SKM-1 treated with dmso at 0.1 percent for 144 hours (cell line): ENCODE measurements around the gene MAN2C1.
"Not testable (repeated sequence)": the region's sequence is repeated elsewhere in the genome, so short reads cannot be mapped to it uniquely, and the experiment has no call there.

Source experiments
- DNase-seq: peaks from one replicate; lab custom pipeline; 2025; ENCODE audit not compliant: unreplicated experiment; lab: John Stamatoyannopoulos, UW

MAN2C1 gene

GRCh38 chr15:75347222-75348033 lies 21.0 kb downstream of the MAN2C1 start:
- DNase-seq, result no peak

GRCh38 chr15:75346796-75347221 lies 21.6 kb downstream of the MAN2C1 start, which contains the start of gene NEIL1:
Gene NEIL1, plus strand, starts transcription at chr15:75347039. Its CDS starts 1,867 bp downstream, at chr15:75348906.
- DNase-seq, result no peak

- DNase-seq, result not testable (repeated sequence)
These were observed 24.5 kb downstream of the MAN2C1 start for GRCh38 chr15:75343953-75344352.

- DNase-seq, result no peak
These were observed 26.2 kb downstream of the MAN2C1 start for GRCh38 chr15:75342221-75342620.

GRCh38 chr15:75339531-75340240 lies 28.7 kb downstream of the MAN2C1 start:
- DNase-seq, result no peak

GRCh38 chr15:75338661-75339240 lies 29.7 kb downstream of the MAN2C1 start:
- no peak for DNase-seq

- DNase-seq, result peak; percentile 78
These were observed 32.6 kb downstream of the MAN2C1 start, which contains the start of gene COMMD4 for GRCh38 chr15:75335705-75336355. Gene COMMD4, plus strand, starts transcription at chr15:75336063. Its CDS starts 27 bp downstream, at chr15:75336090.

GRCh38 chr15:75335313-75335704 lies 33.1 kb downstream of the MAN2C1 start:
- DNase-seq, result no peak

- DNase-seq, result not testable (repeated sequence)
These were observed 34.6 kb downstream of the MAN2C1 start for GRCh38 chr15:75333654-75334419.

GRCh38 chr15:75332093-75332492 lies 36.3 kb downstream of the MAN2C1 start:
- DNase-seq, result not testable (repeated sequence)

- DNase-seq, result no peak
These were observed 38.8 kb downstream of the MAN2C1 start for GRCh38 chr15:75329571-75329970.

GRCh38 chr15:75328493-75329314 lies 39.7 kb downstream of the MAN2C1 start:
- no peak for DNase-seq

- no peak for DNase-seq
These were observed 40.9 kb downstream of the MAN2C1 start for GRCh38 chr15:75327491-75327890.

- no peak for DNase-seq
These were observed 41.4 kb downstream of the MAN2C1 start for GRCh38 chr15:75327005-75327404.

GRCh38 chr15:75325922-75326321 lies 42.5 kb downstream of the MAN2C1 start:
- DNase-seq, result no peak

- no peak for DNase-seq
These were observed 46.7 kb downstream of the MAN2C1 start for GRCh38 chr15:75321711-75322110.

- not testable (repeated sequence) for DNase-seq
These were observed 49.0 kb downstream of the MAN2C1 start for GRCh38 chr15:75319231-75319897.

- no peak for DNase-seq
These were observed 53.7 kb downstream of the MAN2C1 start for GRCh38 chr15:75314552-75315290.
